ENCODE data around the gene SPNS3.

DNA sequence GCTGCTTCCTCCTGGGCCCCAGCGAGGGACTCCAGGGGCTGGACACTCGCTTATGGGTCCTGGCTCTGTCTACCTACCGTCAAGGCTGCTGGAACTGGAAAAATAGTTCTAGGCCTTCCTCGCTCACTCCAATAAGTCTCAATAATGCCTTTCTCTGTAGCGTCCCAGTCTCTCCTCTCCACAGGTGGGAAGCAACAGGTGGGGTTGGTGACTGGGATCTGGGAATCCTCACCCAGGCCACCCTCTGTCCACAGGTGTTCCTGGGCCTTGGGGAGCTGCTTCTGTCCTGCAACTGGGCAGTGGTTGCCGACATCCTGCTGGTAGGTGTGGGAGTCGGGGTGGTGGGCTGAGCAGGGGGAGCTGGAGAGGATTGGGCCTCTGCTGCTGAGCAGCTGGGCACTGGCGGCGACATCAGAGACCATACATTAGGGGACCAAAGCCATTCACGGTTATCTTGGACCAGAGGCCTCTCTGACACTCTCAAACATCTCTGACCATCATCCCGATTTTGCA lies 44.6 kb downstream of the SPNS3 start:
- TF ChIP-seq, protein P1, sequence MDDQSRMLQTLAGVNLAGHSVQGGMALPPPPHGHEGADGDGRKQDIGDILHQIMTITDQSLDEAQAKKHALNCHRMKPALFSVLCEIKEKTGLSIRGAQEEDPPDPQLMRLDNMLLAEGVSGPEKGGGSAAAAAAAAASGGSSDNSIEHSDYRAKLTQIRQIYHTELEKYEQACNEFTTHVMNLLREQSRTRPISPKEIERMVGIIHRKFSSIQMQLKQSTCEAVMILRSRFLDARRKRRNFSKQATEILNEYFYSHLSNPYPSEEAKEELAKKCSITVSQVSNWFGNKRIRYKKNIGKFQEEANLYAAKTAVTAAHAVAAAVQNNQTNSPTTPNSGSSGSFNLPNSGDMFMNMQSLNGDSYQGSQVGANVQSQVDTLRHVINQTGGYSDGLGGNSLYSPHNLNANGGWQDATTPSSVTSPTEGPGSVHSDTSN (CRISPR knock-in tag; IDR thresholded peaks at IDR 0.05): no peak
- TF ChIP-seq CTCF (tag by site-specific recombination; IDR thresholded peaks at IDR 0.05) (no peak), ZNF157 (tag by site-specific recombination; IDR thresholded peaks at IDR 0.05) (no peak), KLF9 (tag by site-specific recombination; IDR thresholded peaks at IDR 0.05; ENCODE audit: low read depth) (no peak)

All from HEK293 (cell line).